Esophagus muscularis mucosa (tissue), 4 donors: ENCODE measurements around the gene FXYD2.

Experiments used
- EP300 ChIP-seq: sonication (generic); formaldehyde crosslinking; IDR thresholded peaks from one replicate; pipeline ENCODE4 v1.6.1; 2017; ENCODE audit warnings: antibody characterized with exemption
- POLR2A ChIP-seq: fragments of 450-650 bp; IDR thresholded peaks from one replicate; pipeline ENCODE4 v1.6.1; 2017; ENCODE audit warnings: antibody characterized with exemption, moderate library complexity, mild to moderate bottlenecking, low read depth
- TF ChIP-seq, protein P1 (sequence below), 3 experiments: fragments of 200-600 bp in 2 of 3; fragments of 450-650 bp in 1 of 3; sonication (generic) in 2 of 3; IDR thresholded peaks; one replicate each; pipeline ENCODE4 v1.5.1; 2017 to 2019; ENCODE audit warnings: antibody characterized with exemption in 3 of 3, mild to moderate bottlenecking in 2 of 3, moderate library complexity in 1 of 3

GRCh38 chr11:117826190-117826570 lies 1.6 kb upstream of the FXYD2 start:
- TF ChIP-seq, protein P1, sequence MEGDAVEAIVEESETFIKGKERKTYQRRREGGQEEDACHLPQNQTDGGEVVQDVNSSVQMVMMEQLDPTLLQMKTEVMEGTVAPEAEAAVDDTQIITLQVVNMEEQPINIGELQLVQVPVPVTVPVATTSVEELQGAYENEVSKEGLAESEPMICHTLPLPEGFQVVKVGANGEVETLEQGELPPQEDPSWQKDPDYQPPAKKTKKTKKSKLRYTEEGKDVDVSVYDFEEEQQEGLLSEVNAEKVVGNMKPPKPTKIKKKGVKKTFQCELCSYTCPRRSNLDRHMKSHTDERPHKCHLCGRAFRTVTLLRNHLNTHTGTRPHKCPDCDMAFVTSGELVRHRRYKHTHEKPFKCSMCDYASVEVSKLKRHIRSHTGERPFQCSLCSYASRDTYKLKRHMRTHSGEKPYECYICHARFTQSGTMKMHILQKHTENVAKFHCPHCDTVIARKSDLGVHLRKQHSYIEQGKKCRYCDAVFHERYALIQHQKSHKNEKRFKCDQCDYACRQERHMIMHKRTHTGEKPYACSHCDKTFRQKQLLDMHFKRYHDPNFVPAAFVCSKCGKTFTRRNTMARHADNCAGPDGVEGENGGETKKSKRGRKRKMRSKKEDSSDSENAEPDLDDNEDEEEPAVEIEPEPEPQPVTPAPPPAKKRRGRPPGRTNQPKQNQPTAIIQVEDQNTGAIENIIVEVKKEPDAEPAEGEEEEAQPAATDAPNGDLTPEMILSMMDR (IDR thresholded peaks at IDR 0.05), result no peak
- TF ChIP-seq POLR2A (no peak), EP300 (no peak)
